K562 (cell line): ENCODE data around the gene FAM199X.

Experiments
- BACH1 ChIP-seq: fragments of 200-800 bp; sonication (Bioruptor generic); IDR thresholded peaks from 2 replicates; pipeline ENCODE4 v1.6.1; 2016; ENCODE audit warnings: missing genetic modification characterization, missing compliant biosample characterization
- CBFA2T3 ChIP-seq: fragments of 450-650 bp; IDR thresholded peaks from 2 replicates; pipeline ENCODE4 v1.6.1; 2017
- CBX5 ChIP-seq: IDR thresholded peaks from 2 replicates; pipeline ENCODE4 v1.6.1; 2014; ENCODE audit warnings: low read depth, borderline replicate concordance
- CHD1 ChIP-seq: fragments of 200-600 bp; sonication (generic); IDR thresholded peaks from one replicate; pipeline ENCODE4 v1.6.1; 2012; ENCODE audit warnings: mild to moderate bottlenecking, moderate library complexity, low read length, inconsistent platforms
- HDAC6 ChIP-seq: IDR thresholded peaks from 2 replicates; pipeline ENCODE4 v1.6.1; 2012; ENCODE audit warnings: low read depth, mild to moderate bottlenecking, control low read depth, inconsistent platforms, low read length, moderate library complexity
- HDAC8 ChIP-seq: fragments of 450-650 bp; IDR thresholded peaks from 2 replicates; pipeline ENCODE4 v1.6.1; 2016; ENCODE audit warnings: mild to moderate bottlenecking, missing genetic modification characterization, moderate library complexity, missing compliant biosample characterization
- MCM5 ChIP-seq: fragments of 450-650 bp; IDR thresholded peaks from 2 replicates; pipeline ENCODE4 v1.6.1; 2016; ENCODE audit warnings: low read depth
- NR2C2 ChIP-seq, 2 experiments: fragments of 200-800 bp in 1 of 2; sonication (Bioruptor generic) in 1 of 2; sonication (generic) in 1 of 2; formaldehyde crosslinking in 1 of 2; IDR thresholded peaks; 2 replicates each; pipeline versions ENCODE4 v1.6.1 to v1.8.0; 2016 to 2022; ENCODE audit warnings: mild to moderate bottlenecking in 1 of 2, missing compliant biosample characterization in 1 of 2, missing genetic modification characterization in 1 of 2, missing genetic modification reagents in 1 of 2
- POLR2A ChIP-seq: fragments of 450-650 bp; conservative IDR thresholded peaks from 2 replicates; pipeline ENCODE4 v1.6.1; 2016
- SMC3 ChIP-seq: conservative IDR thresholded peaks from 2 replicates; pipeline ENCODE4 v1.6.1; 2011; ENCODE audit warnings: low read depth, low read length, improper control_type of control experiment; ENCODE audit not compliant: insufficient read depth
- TAF1 ChIP-seq: IDR thresholded peaks from 2 replicates; pipeline ENCODE4 v1.6.1; 2011; ENCODE audit warnings: mild to moderate bottlenecking, low read length, moderate library complexity; ENCODE audit not compliant: insufficient read depth, control insufficient read depth, severe bottlenecking; ENCODE audit errors: extremely low read depth
- TF ChIP-seq, protein P1 (sequence below): fragments of 250-450 bp; sonication (Bioruptor Pico); IDR thresholded peaks from 2 replicates; pipeline ENCODE4 v1.4.0; 2020; ENCODE audit warnings: mild to moderate bottlenecking
- TF ChIP-seq, protein P2 (sequence below), 3 experiments: IDR thresholded peaks in 2 of 3; conservative IDR thresholded peaks in 1 of 3; 2 replicates each; pipeline ENCODE4 v1.5.1; 2011 to 2012; ENCODE audit warnings: low read length in 3 of 3, mild to moderate bottlenecking in 3 of 3, control low read depth in 2 of 3, improper control_type of control experiment in 1 of 3, inconsistent platforms in 1 of 3, low read depth in 1 of 3, mixed read lengths in 1 of 3, moderate library complexity in 1 of 3; ENCODE audit not compliant: insufficient read depth in 2 of 3

DNA sequence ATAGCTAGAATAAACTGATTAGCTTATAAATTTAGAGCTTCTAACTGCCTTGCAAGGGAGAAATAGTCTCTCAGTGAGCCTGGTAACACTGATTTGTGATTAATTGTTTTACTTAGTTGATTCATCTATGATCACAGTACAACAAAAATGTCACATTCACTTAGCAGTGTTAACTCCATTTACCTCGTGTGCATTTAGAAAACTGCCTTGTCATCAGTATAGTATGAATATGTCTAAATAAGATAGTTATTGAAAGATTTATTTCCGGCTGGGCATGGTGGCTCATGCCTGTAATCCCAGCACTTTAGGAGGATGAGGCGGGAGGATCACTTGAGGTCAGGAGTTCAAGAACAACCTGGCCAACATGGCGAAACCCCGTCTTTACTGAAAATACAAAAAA lies 39.3 kb downstream of the FAM199X start:
- TF ChIP-seq HDAC6 (no peak), TAF1 (no peak), MCM5 (no peak), POLR2A (no peak), CHD1 (no peak), BACH1 (tag) (no peak), SMC3 (no peak), CBFA2T3 (no peak), CBX5 (no peak), HDAC8 (tag) (no peak), NR2C2 (CRISPR knock-in tag; IDR thresholded peaks at IDR 0.05) (no peak), NR2C2 (tag; IDR thresholded peaks at IDR 0.05) (no peak)
- TF ChIP-seq, protein P1, sequence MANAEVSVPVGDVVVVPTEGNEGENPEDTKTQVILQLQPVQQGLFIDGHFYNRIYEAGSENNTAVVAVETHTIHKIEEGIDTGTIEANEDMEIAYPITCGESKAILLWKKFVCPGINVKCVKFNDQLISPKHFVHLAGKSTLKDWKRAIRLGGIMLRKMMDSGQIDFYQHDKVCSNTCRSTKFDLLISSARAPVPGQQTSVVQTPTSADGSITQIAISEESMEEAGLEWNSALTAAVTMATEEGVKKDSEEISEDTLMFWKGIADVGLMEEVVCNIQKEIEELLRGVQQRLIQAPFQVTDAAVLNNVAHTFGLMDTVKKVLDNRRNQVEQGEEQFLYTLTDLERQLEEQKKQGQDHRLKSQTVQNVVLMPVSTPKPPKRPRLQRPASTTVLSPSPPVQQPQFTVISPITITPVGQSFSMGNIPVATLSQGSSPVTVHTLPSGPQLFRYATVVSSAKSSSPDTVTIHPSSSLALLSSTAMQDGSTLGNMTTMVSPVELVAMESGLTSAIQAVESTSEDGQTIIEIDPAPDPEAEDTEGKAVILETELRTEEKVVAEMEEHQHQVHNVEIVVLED (CRISPR knock-in tag), result no peak
- TF ChIP-seq, protein P2, sequence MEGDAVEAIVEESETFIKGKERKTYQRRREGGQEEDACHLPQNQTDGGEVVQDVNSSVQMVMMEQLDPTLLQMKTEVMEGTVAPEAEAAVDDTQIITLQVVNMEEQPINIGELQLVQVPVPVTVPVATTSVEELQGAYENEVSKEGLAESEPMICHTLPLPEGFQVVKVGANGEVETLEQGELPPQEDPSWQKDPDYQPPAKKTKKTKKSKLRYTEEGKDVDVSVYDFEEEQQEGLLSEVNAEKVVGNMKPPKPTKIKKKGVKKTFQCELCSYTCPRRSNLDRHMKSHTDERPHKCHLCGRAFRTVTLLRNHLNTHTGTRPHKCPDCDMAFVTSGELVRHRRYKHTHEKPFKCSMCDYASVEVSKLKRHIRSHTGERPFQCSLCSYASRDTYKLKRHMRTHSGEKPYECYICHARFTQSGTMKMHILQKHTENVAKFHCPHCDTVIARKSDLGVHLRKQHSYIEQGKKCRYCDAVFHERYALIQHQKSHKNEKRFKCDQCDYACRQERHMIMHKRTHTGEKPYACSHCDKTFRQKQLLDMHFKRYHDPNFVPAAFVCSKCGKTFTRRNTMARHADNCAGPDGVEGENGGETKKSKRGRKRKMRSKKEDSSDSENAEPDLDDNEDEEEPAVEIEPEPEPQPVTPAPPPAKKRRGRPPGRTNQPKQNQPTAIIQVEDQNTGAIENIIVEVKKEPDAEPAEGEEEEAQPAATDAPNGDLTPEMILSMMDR (IDR thresholded peaks at IDR 0.05 in 2 of 3, conservative IDR thresholded peaks at IDR 0.05 in 1 of 3; ENCODE audit: insufficient read depth in 2 of 3, low read depth in 1 of 3, low read length in 3 of 3), result no peak
